Loucy (cell line): Measurements from ENCODE around the gene FNDC11.

ENCODE experiments used
- CTCF ChIP-seq: fragments of 200-600 bp; sonication (generic); conservative IDR thresholded peaks from 2 replicates; pipeline ENCODE4 v1.5.1; 2014; ENCODE audit warnings: mild to moderate bottlenecking, antibody characterized with exemption, low read length
- EZH2phosphoT487 ChIP-seq: fragments of 200-600 bp; IDR thresholded peaks from 2 replicates; pipeline ENCODE4 v1.6.1; 2018; ENCODE audit warnings: antibody characterized with exemption, mild to moderate bottlenecking, moderate library complexity, borderline replicate concordance

- TF ChIP-seq CTCF (no peak), EZH2phosphoT487 (no peak)
Measured at GRCh38 chr20:63521602-63522001, 32.4 kb upstream of the FNDC11 start.
